ENCODE data around the gene TLR10.
A peak's percentile ranks its signal among the peaks of the same experiment; 100 is the strongest.
"Not testable (repeated sequence)": the region's sequence is repeated elsewhere in the genome, so short reads cannot be mapped to it uniquely, and the experiment has no call there.

The TLR10 gene

DNA sequence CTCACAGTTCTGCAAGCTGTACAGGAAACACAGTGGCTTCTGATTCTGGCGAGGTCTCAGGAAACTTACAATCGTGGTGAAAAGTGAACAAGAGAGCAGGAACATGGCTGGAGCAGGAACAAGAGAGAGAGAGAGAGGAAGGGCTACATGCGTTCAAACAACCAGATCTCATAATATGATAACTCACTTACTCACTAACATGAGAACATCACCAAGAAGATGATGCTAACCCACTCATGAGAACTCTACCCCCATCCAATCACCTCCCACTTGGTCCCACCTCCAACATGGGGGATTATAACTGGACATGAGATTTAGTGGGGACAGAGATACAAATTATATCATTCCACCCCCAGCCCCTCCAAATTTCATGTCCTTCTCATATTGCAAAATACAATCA, 31.6 kb upstream of the TLR10 start:
- ChIA-PET CTCF (interaction anchor here (0.9 to 8.7 kb wide), 2 partner anchors 10 to 31 kb away, joined by 3 to 55 read pairs; partner anchors contain the start of genes TLR1 and TLR10), POLR2A (no interaction called here)
- DNase-seq (ENCODE audit: low read depth, low spot score) = no peak
- TF ChIP-seq, protein P1, sequence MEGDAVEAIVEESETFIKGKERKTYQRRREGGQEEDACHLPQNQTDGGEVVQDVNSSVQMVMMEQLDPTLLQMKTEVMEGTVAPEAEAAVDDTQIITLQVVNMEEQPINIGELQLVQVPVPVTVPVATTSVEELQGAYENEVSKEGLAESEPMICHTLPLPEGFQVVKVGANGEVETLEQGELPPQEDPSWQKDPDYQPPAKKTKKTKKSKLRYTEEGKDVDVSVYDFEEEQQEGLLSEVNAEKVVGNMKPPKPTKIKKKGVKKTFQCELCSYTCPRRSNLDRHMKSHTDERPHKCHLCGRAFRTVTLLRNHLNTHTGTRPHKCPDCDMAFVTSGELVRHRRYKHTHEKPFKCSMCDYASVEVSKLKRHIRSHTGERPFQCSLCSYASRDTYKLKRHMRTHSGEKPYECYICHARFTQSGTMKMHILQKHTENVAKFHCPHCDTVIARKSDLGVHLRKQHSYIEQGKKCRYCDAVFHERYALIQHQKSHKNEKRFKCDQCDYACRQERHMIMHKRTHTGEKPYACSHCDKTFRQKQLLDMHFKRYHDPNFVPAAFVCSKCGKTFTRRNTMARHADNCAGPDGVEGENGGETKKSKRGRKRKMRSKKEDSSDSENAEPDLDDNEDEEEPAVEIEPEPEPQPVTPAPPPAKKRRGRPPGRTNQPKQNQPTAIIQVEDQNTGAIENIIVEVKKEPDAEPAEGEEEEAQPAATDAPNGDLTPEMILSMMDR (IDR thresholded peaks at IDR 0.05; ENCODE audit: insufficient read depth, low read length, missing control alignments) = no peak
- no peak overlapping the region for H3K4me3 ChIP-seq (ENCODE audit: low read depth, low read length)

DNA sequence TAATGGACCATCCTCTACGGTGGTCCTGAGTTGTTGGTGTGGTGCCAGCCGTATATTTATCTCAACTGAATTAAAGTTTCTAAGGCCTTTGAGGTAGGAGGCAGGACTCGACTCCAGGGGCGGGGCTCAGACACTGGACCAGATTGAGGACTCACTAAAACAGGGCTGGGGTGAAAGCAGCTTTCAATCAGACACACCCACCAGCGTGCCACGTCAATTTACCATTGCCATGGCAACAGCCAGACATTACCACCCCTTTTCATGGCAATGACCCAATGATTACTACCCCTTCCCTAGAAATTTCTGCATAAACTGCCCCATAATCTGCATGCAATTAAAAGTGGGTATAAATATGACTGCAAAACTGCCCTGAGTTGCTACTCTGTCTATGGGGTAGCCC, 28.5 kb upstream of the TLR10 start:
- no peak for DNase-seq (ENCODE audit: low read depth, low spot score)
- ChIA-PET CTCF (interaction anchor here (3.0 to 8.7 kb wide), 2 partner anchors 7 to 29 kb away, joined by 12 to 55 read pairs; partner anchors contain the start of genes TLR1 and TLR10), POLR2A (no interaction called here)
- H3K4me3 ChIP-seq (ENCODE audit: low read depth, low read length) = no peak overlapping the region
- TF ChIP-seq, protein P1 (IDR thresholded peaks at IDR 0.05; ENCODE audit: insufficient read depth, low read length, missing control alignments) = no peak

DNA sequence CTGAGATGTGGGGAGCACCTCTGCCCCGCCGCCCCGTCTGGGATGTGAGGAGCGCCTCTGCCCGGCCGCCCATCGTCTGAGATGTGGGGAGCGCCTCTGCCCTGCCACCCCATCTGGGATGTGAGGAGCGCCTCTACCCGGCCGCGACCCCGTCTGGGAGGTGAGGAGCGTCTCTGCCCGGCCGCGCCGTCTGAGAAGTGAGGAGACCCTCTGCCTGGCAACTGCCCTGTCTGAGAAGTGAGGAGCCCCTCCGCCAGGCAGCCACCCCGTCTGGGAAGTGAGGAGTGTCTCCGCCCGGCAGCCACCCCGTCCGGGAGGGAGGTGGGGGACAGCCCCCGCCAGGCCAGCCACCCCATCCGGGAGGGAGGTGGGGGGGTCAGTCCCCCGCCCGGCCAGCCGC, 24.7 kb upstream of the TLR10 start:
- DNase-seq (ENCODE audit: low read depth, low spot score); H3K4me3 ChIP-seq (ENCODE audit: low read depth, low read length); CTCF ChIA-PET; POLR2A ChIA-PET: not testable (repeated sequence)

DNA sequence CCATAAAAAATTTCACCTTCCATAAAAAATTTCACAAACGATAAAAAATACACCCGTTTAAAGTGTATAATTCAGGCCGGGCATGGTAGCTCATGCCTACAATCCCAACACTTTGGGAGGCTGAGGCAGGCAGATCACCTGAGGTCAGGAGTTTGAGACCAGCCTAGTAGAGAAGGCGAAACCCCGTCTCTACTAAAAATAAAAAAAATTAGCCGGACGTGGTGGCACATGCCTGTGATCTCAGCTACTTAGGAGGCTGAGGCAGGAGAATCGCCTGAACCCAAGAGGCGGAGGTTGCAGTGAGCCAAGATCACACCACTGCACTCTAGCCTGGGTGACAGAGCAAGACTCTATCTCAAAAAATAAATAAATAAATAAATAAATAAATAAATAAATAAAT, 23.5 kb upstream of the TLR10 start:
- POLR2A ChIA-PET; DNase-seq (ENCODE audit: low read depth, low spot score); H3K4me3 ChIP-seq (ENCODE audit: low read depth, low read length): not testable (repeated sequence)
- CTCF ChIA-PET = interaction anchor here (4.6 to 16.8 kb wide), 3 partner anchors 9 to 45 kb away, joined by 55 to 191 read pairs (median 75); partner anchors contain the start of gene TLR10

DNA sequence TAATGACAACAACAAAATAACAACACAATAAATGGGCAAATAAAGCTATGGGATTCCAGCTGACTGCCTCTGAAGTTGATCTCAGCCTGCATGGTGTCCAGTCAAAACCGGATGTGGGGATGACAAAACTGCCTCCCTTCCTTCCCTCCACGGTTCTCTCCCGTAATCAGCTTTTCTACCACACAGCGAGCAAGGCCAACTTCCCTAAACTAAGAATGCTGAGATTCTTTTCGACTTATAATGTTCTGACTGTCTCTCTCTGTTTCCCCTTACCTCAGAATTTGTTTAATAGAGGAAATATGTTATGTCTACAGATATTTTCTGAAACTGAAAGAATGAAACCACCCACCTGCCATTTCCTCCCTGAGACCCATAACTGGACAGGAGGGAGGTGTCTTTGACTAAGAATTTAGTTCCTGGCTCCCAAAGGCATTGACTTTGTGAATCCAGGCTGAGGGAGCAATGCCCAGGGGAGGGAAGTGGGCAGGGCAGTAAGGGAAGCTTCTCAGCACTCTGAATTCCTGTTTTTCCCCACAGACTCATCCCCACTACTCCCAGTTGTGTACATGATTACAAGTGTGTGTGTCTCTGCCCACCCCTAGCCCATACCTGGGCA, 22.8 kb upstream of the TLR10 start:
- ChIA-PET POLR2A (no interaction called here), CTCF (interaction anchor here (0.7 to 16.8 kb wide), 12 partner anchors 10 to 626 kb away, joined by 3 to 191 read pairs (median 8); partner anchors contain the start of gene TLR10)
- no peak overlapping the region for H3K4me3 ChIP-seq (ENCODE audit: low read depth, low read length)
- TF ChIP-seq, protein P1 (IDR thresholded peaks at IDR 0.05; ENCODE audit: insufficient read depth, low read length, missing control alignments) = no peak
- DNase-seq (ENCODE audit: low read depth, low spot score) = no peak

DNA sequence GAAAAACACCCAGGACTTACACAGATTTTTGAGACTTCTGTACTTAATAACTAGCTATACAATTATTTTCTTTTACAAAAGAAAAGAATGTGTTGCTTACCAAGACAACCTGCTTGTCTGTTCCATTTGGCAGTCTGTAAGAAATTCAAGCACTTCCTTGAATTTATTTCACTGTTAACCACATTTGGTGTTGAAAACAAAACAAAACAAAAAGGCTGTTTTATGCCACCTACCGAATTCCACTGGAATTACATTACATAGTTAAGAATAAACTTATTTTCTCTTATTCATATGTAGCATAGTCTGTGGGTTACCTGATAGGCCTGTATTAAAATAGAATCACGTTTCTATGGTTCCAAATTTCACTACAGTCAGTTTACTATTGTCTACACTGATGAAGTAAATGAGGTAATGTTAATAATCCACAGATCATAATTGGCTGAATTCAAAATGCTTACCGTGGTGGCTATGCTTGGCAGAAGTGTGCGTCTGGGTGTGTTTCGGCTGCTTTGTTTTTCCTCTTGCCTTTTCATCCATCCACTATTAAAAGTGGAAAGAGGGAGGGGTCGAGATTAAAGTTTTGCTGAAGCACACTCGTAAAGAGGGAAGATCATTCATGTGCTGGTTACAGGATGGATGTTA, 22.0 kb upstream of the TLR10 start, which contains the start of gene TLR1:
Gene TLR1, minus strand, starts transcription at position 138 of the 642 bp plus-strand sequence. CDS start 5,960 bp downstream, outside the sequence.
- ChIA-PET CTCF (interaction anchor here (0.6 to 16.8 kb wide), 24 partner anchors 11 to 655 kb away, joined by 3 to 191 read pairs (median 6); partner anchors contain the start of gene TLR10), POLR2A (no interaction called here)
- TF ChIP-seq, protein P1 (IDR thresholded peaks at IDR 0.05; ENCODE audit: insufficient read depth, low read length, missing control alignments) = no peak
- DNase-seq (ENCODE audit: low read depth, low spot score) = peak; percentile 40
- no peak within 1 kb of the TSS for H3K4me3 ChIP-seq (ENCODE audit: low read depth, low read length)

DNA sequence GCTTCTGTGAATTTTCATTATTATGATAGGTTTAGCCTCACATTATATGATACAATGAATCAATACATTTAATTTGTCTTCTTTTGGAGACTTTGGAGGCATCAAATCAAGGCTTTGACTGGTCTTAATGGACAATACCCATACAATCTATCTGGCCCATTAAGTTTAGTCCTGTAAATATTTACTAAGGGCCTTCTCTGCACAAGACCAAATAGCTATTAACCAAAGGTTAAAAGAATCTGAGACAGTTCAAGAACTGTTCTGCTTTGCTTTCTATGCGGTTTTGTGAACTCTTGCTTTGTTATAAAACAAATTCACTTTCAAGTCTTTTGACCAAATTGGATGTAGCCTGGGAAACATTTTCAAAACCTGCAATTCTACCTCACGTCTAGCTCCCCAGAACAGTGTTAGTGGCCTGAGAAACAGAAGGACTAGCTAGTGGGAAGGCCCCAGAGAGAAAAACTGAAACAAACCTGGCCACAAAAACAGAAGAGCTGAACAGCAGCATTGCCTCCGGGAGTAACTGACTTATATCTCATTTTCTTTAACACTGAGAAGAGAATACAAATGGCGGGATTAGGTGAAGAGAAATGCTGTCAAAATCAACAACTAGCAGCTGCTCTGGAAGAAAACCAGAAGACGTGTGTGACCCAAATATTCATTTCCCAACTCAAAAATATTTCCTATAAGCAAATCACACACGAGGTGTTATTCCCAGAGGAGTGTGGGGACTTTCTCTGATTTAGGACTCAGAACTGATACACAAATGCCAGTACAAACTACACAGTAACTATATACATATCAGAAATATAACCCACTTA, 21.3 kb upstream of the TLR10 start:
- ChIA-PET CTCF (interaction anchor here (0.6 to 16.8 kb wide), 25 partner anchors 9 to 750 kb away, joined by 3 to 191 read pairs (median 4); partner anchors contain the start of gene TLR10), POLR2A (no interaction called here)
- H3K4me3 ChIP-seq (ENCODE audit: low read depth, low read length) = no peak overlapping the region
- DNase-seq (ENCODE audit: low read depth, low spot score) = no peak
- TF ChIP-seq, protein P1 (IDR thresholded peaks at IDR 0.05; ENCODE audit: insufficient read depth, low read length, missing control alignments) = no peak
